SU-DHL-6 (cell line): ENCODE measurements around the gene WWOX.
"Not testable (repeated sequence)": the region's sequence is repeated elsewhere in the genome, so short reads cannot be mapped to it uniquely, and the experiment has no call there.

ENCODE experiments used
- H2AFZ ChIP-seq: fragments of 200-600 bp; sonication (generic); 2 replicates; pipeline ENCODE4 v1.6.1; 2014; ENCODE audit warnings: low read depth, mild to moderate bottlenecking, moderate library complexity, mixed read lengths, antibody characterized with exemption, low read length; ENCODE audit not compliant: severe bottlenecking
- H3F3A ChIP-seq: fragments of 200-600 bp; shearing (Covaris generic); 2 replicates; pipeline ENCODE4 v1.6.0; 2016; ENCODE audit warnings: antibody characterized with exemption, mild to moderate bottlenecking; ENCODE audit not compliant: insufficient read depth
- H3K27ac ChIP-seq: fragments of 200-600 bp; sonication (generic); 2 replicates; pipeline ENCODE4 v1.5.1; 2016; ENCODE audit warnings: low read depth, mild to moderate bottlenecking, low read length, moderate library complexity, mixed read lengths
- H3K27me3 ChIP-seq: fragments of 200-600 bp; sonication (generic), shearing (Covaris generic); 2 replicates; pipeline ENCODE4 v1.6.0; 2014; ENCODE audit warnings: mild to moderate bottlenecking, low read length
- H3K36me3 ChIP-seq: fragments of 200-600 bp; sonication (generic); 2 replicates; pipeline ENCODE4 v1.6.1; 2014; ENCODE audit warnings: mild to moderate bottlenecking, low read length, mixed read lengths
- H3K4me2 ChIP-seq: fragments of 300-600, 200-600 bp; shearing (Covaris generic), sonication (generic); 2 replicates; pipeline ENCODE4 v1.6.0; 2014; ENCODE audit warnings: low read length, low read depth, mild to moderate bottlenecking; ENCODE audit not compliant: poor library complexity, severe bottlenecking
- H3K4me3 ChIP-seq: fragments of 200-600 bp; sonication (generic); 2 replicates; pipeline ENCODE4 v1.5.1; 2014; ENCODE audit warnings: antibody characterized with exemption, low read length, mild to moderate bottlenecking, mixed read lengths; ENCODE audit not compliant: insufficient read depth, poor library complexity, severe bottlenecking
- H3K79me2 ChIP-seq: fragments of 200-600 bp; sonication (generic); 2 replicates; pipeline ENCODE4 v1.6.1; 2014; ENCODE audit warnings: mild to moderate bottlenecking, low read length, moderate library complexity; ENCODE audit not compliant: insufficient read depth
- H3K9ac ChIP-seq: fragments of 200-600 bp; sonication (generic); 2 replicates; pipeline ENCODE4 v1.7.0; 2014; ENCODE audit warnings: mild to moderate bottlenecking, low read length
- H3K9me2 ChIP-seq: fragments of 200-600 bp; sonication (generic); replicated peaks from 2 replicates; pipeline ENCODE4 v1.6.1; 2014; ENCODE audit warnings: low read length; ENCODE audit not compliant: insufficient read depth
- H3K9me3 ChIP-seq: fragments of 200-600 bp; sonication (generic); 2 replicates; pipeline ENCODE4 v1.6.1; 2014; ENCODE audit warnings: low read length, mixed read lengths; ENCODE audit not compliant: insufficient read depth
- H4K20me1 ChIP-seq: fragments of 200-600 bp; sonication (generic); 2 replicates; pipeline ENCODE4 v1.6.1; 2014; ENCODE audit warnings: low read depth, mild to moderate bottlenecking, antibody characterized with exemption, low read length, moderate library complexity, mixed read lengths
- CTCF ChIP-seq: fragments of 200-600 bp; sonication (generic); IDR thresholded peaks from one replicate; pipeline ENCODE4 v1.5.1; 2017; ENCODE audit warnings: antibody characterized with exemption, mild to moderate bottlenecking, low read length, moderate library complexity; ENCODE audit not compliant: insufficient read depth, poor library complexity, severe bottlenecking
- EZH2phosphoT487 ChIP-seq: fragments of 200-600 bp; sonication (generic), shearing (Covaris generic); conservative IDR thresholded peaks from 2 replicates; pipeline ENCODE4 v1.6.1; 2018; ENCODE audit warnings: mild to moderate bottlenecking, antibody characterized with exemption, low read length, moderate library complexity, mixed read lengths

WWOX gene

GRCh38 chr16:79218351-79218750 is 1118.9 kb downstream of the WWOX start:
- H3K27ac ChIP-seq: no peak overlapping the region
- H3K79me2 ChIP-seq: no peaks in the 10 kb centered on the region
- H3K4me3 ChIP-seq: no peak overlapping the region
- TF ChIP-seq CTCF (no peak), EZH2phosphoT487 (no peak)
- no peak overlapping the region for H2AFZ ChIP-seq
- no peaks in the 10 kb centered on the region for H3K36me3 ChIP-seq
- H3K9ac ChIP-seq: no peak overlapping the region
- H3K9me3 ChIP-seq: no peaks in the 10 kb centered on the region
- no peaks in the 10 kb centered on the region for H4K20me1 ChIP-seq
- no peak overlapping the region for H3K4me2 ChIP-seq
- H3F3A ChIP-seq: no peaks in the 10 kb centered on the region
- no peaks in the 10 kb centered on the region for H3K9me2 ChIP-seq
- no peaks in the 10 kb centered on the region for H3K27me3 ChIP-seq

- not testable (repeated sequence) for H3K79me2 ChIP-seq, H2AFZ ChIP-seq, H3K27ac ChIP-seq, H3K4me2 ChIP-seq, H3K9me2 ChIP-seq, H3K27me3 ChIP-seq, H3F3A ChIP-seq, H3K9me3 ChIP-seq, H3K9ac ChIP-seq, H4K20me1 ChIP-seq, H3K4me3 ChIP-seq, H3K36me3 ChIP-seq
Observed at GRCh38 chr16:79225994-79226393, 1126.5 kb downstream of the WWOX start.

GRCh38 chr16:79229361-79229760 is 1129.9 kb downstream of the WWOX start:
- no peaks in the 10 kb centered on the region for H3K36me3 ChIP-seq
- H3K79me2 ChIP-seq: no peaks in the 10 kb centered on the region
- no peaks in the 10 kb centered on the region for H4K20me1 ChIP-seq
- no peaks in the 10 kb centered on the region for H3K9me3 ChIP-seq
- H3F3A ChIP-seq: no peaks in the 10 kb centered on the region
- TF ChIP-seq CTCF: no peak
- no peak for TF ChIP-seq EZH2phosphoT487
- H3K27ac ChIP-seq: no peak overlapping the region
- H3K4me2 ChIP-seq: no peak overlapping the region
- H3K9me2 ChIP-seq: no peaks in the 10 kb centered on the region
- no peak overlapping the region for H3K9ac ChIP-seq
- H2AFZ ChIP-seq: no peak overlapping the region
- no peaks in the 10 kb centered on the region for H3K27me3 ChIP-seq
- H3K4me3 ChIP-seq: no peak overlapping the region

- not testable (repeated sequence) for H2AFZ ChIP-seq, H3K4me2 ChIP-seq, H3K27ac ChIP-seq, H3F3A ChIP-seq, H3K79me2 ChIP-seq, H3K9ac ChIP-seq, H3K27me3 ChIP-seq, H3K9me3 ChIP-seq, H3K36me3 ChIP-seq, H3K9me2 ChIP-seq, H4K20me1 ChIP-seq, H3K4me3 ChIP-seq
Observed at GRCh38 chr16:79245700-79246099, 1146.2 kb downstream of the WWOX start.
